NCI-H1417 treated with DMSO at 0.1 percent for 48 hours (cell line): ENCODE data around the gene KDELR1.

Source experiments
- DNase-seq: peaks from one replicate; lab custom pipeline; 2025; lab: John Stamatoyannopoulos, UW

KDELR1 gene

DNA sequence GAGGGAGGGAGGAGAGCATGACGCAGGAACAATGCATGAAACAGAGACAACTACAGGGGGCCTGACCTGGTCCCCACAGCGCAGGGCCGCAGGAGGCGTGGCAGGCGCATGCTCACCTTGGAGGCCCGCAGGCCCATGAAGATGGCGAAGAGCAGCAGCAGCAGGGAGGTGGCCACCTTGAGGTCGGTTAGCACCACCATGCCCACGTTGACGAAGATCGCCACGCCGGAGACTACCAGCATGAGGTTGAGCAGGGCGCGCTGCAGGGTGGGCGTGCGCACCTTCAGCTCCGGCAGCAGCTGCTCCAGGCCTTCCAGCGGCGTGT, 49.0 kb downstream of the KDELR1 start:
- DNase-seq: no peak

DNA sequence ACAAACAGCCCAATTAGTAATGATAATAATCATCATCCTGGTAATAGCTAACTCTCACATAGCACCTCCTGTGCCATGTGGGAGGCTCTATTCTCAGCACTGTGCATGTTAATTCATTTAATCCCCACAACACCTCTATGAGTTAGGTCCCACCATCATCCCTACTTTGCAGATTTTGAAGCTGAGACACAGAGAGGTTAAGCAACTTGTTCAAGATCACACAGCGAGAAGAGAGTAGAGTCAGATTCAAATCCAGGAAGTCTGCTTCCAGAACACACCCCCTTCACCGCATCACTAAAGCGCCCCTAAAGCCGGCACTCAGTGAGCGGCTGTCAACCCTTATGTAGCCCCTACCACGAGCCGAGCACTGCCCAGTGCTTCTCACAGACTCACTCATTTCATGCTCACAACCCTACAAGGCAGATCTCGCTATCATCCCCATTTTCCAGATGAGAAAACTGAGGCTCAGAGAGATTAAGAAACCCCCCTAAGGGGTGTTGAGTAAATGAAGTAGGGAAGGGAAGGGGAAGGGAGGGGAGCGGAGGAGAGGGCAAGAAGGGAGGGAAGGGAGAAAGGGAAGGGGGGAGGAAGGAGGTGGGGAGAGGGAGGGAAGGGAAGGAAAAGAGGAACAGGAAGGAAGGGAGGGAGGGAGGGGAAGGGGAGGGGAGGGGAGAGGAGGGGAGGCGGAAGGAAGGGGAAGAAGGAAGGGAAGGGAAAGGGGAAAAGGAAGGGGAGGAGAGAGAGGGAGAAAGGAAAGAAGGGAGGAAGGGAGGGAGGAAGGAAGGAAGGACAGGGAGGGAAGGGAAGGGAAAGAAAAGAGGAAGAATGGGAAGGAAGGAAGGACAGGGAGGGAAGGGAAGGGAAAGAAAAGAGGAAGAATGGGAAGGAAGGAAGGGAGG, 49.6 kb downstream of the KDELR1 start:
- no peak for DNase-seq

DNA sequence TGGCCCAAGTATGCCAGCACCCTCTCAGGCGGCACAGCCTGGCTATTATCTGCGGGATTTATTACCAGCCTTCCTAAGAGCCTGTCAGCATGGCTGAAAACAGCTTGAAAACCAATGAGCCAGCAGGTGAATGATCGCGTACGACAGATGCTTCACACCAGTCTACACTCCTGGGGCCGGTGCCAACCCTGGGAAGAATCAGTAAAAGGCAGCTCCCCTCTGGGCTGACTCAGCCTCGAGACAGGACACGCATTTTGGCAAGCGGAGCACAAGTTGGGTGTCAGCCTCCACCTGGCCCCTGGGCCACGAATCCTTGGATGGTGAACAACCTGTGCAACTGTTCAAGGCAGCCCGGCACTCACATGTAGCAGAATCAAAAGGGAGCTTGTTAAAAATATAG, 50.4 kb downstream of the KDELR1 start:
- no peak for DNase-seq

DNA sequence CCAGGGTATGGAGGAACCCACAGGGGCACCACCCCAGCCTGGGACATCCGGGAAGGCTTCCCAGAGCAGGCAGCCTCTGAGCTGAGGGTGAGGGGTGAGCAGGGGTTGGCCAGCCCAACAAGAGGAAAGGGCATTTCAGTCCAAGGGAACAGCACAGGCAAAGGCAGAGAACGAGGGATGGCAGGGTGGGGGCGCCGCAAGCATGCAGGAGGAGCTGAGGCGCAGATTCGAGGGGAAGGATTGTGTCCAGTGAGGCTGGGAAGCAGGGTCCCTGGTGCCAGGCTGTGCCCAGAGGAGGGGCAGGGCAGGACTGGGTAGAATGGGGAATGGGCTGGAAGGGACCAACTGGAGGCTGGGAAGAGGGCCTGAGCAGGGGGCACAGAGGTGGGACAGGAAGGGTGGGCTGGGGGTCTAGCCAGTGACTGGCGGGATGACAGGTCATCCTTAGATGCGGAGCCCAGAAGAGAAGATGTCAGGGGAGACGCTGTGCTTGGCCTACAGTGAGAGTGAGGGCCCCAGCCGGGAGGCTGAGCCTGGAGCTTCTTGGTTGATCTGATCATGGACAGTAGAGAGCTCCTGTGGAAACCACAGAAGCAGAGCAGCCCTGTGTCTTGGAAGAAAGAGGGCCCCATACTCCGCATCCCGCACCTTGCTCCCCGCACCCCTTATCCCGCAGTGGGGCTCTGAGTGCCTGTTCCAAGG, 52.4 kb downstream of the KDELR1 start:
- no peak for DNase-seq

DNA sequence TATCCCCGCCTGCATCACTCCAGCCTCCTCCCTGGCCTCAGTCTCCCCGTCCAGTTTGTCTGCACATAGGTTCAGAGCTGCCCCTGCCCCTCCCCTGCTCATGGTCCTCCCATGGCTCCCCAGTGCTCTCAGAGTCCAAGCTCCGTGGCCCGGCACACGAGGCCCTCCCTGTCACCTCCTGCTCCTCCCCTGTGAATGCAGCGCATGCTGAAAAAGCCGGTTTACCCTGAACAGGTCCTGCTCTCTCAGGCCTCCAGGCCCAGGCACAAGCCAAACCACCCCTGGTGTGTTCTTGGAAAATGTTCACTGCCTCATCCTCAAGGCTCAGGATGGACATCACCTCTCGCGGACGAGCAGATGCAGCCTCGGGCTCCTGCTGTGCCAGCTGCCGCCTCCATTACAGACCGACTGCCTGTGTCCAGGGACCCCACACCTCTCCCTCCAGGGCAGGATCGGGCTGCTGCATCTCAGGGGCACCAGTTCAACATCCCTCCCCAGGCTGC, 53.0 kb downstream of the KDELR1 start:
- no peak for DNase-seq

DNA sequence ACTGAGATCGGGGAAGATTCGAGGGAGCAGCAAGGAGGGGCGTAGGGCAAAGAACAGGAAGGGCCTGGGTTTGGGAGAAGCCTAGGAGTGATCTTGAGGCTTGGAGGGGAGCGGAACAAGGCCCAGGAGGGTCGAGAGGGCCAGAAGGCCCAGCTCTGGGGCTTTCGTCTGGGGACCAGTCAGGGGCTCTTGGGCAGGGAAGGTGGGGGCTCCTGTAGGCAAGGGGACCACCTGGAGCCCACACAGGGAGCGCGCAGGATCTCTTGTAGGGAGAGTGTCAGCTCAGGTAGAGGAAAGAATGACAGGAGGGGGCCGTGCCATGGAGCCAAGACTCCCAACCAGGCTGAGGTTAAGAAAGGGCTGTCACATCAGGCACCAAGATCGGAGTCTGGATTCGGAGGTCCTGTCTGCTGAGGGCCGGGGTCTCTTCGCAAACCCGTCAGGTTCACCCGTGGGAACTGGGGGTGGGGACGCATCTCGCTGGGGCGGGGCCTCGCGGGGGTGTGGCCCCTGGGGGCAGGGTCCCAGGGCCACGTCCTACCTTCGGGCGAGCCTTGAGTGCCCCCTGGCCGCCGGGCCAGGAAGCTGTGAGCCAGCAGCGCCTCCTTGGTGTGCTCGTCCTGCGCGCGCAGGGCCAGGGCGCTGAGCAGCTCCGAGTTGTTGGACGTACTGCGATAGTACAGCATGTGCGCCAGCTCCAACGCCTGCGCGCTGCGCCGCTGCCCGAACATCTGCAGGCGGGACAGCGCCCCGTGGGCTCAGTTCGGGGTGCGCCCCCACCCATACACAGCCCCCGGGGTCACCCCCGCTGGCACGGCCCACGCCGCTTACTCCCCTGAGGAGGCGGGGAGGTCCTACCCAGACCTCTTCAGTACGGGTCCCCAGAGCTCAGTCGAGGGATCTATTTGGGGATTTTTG, 57.6 kb downstream of the KDELR1 start:
- no peak for DNase-seq

DNA sequence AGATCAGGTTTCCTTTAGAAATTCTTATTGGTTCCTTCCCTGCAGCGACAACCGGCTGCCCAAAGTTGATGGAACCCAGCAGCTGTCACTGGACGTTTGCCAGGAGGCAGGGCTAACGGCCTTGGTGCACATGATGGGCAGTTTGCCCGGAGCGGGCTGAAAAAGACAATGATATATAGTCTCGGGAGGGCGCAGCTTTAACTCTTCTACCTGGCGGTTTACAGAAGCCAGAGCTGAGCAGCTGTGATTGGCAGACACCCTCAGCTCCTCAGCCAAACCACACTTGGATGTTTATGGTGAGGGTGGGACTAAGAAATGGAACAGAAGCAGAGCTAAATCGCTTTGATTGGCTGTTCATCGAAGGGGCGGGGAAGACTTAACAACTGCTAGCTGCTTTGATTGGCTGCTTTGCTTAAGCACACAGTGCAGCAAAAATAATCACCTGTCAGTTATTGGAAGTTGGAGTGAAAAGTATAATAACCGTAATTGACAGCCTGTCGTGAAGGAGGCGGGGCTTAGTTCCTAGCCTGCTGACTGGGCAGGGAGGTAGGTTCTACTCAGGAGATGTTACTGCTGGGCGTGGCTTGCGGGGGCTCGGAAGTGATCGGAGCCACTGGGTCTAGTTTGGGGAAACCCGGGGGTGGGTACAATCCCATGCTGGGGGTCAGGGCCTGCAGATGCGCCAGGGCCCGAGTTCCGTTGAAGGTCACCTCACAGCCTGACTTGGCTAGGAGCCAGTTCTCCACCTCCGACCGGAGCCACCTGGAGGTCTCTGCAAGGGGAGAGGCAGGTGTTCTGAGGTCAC, 58.5 kb downstream of the KDELR1 start:
- DNase-seq: peak; percentile 96
